ENCODE results near the gene TRMT44.

- TF ChIP-seq CTCF (IDR thresholded peaks at IDR 0.05): no peak
- TF ChIP-seq POLR2A (IDR thresholded peaks at IDR 0.05): no peak
Measured at GRCh38 chr4:8488791-8489369, 48.3 kb downstream of the TRMT44 start.

Measured in adrenal gland (tissue), 5 donors.